ENCODE measurements around the gene NELL2. TPM values are rescaled to one million over a fixed set of nuclear protein-coding genes. Genes with fewer than 3 reads are reported as not detected.

Gene NELL2
- polyA plus RNA-seq, 2 of the 4 experiments (the other 2 are of a cell fraction), result 0.16 TPM; not detected in 1

GRCh38 chr12:44763021-44763420 is 113.1 kb downstream of the NELL2 start:
- WGBS (ENCODE audit: missing lambda C conversion rate), result 3% methylated on average over 3 of the region's 3 CpGs
- no peak overlapping the region for H3K27ac ChIP-seq
- no peak overlapping the region for H3K4me2 ChIP-seq
- no peak overlapping the region for H3K4me3 ChIP-seq
- ATAC-seq, result no peak
- no peaks in the 10 kb centered on the region for H3K9me3 ChIP-seq
- no peak for FAIRE-seq
- no peaks in the 10 kb centered on the region for H3K4me1 ChIP-seq
- DNase-seq (ENCODE audit: low read depth in 1 of 2, low spot score in 1 of 2), result no peak
- CTCF ChIA-PET, result no interaction called here
- TF ChIP-seq USF2 (IDR thresholded peaks at IDR 0.05) (no peak), TFCP2L1 (CRISPR knock-in tag; IDR thresholded peaks at IDR 0.05) (no peak), FOXS1 (CRISPR knock-in tag; IDR thresholded peaks at IDR 0.05) (no peak)
- POLR2A ChIA-PET, result no interaction called here

- H3K4me3 ChIP-seq, result no peak overlapping the region
- FAIRE-seq, result no peak
- no peak overlapping the region for H3K27ac ChIP-seq
- H3K4me1 ChIP-seq, result no peaks in the 10 kb centered on the region
- POLR2A ChIA-PET, result no interaction called here
- no peak overlapping the region for H3K4me2 ChIP-seq
- DNase-seq (ENCODE audit: low read depth in 1 of 2, low spot score in 1 of 2), result no peak
- H3K9me3 ChIP-seq, result no peaks in the 10 kb centered on the region
- CTCF ChIA-PET, result interaction anchor here (1.4 kb wide), 1 partner anchor 15 kb away, joined by 3 read pairs; no protein-coding TSS in a partner anchor
- no peak for ATAC-seq
- TF ChIP-seq USF2 (IDR thresholded peaks at IDR 0.05), result no peak
- no peak for TF ChIP-seq HOXB13 (CRISPR knock-in tag; IDR thresholded peaks at IDR 0.05; ENCODE audit: low read depth)
- no peak for TF ChIP-seq ZSCAN20 (CRISPR knock-in tag; IDR thresholded peaks at IDR 0.05)
- TF ChIP-seq HMGXB4 (CRISPR knock-in tag; IDR thresholded peaks at IDR 0.05; ENCODE audit: borderline replicate concordance), result no peak
- TF ChIP-seq SMC3 (IDR thresholded peaks at IDR 0.05), result no peak
- 0% methylated on average over 1 of the region's 1 CpG for WGBS (ENCODE audit: missing lambda C conversion rate)
Measured at GRCh38 chr12:44759289-44759688, 116.8 kb downstream of the NELL2 start.

GRCh38 chr12:44750468-44750867 is 125.6 kb downstream of the NELL2 start:
- H3K4me2 ChIP-seq, result no peak overlapping the region
- H3K4me1 ChIP-seq, result no peaks in the 10 kb centered on the region
- DNase-seq (ENCODE audit: low read depth in 1 of 2, low spot score in 1 of 2), result no peak
- TF ChIP-seq NPAS2 (CRISPR knock-in tag; IDR thresholded peaks at IDR 0.05; ENCODE audit: borderline replicate concordance) (no peak), EHMT2 (IDR thresholded peaks at IDR 0.05; ENCODE audit: low read depth) (no peak), JUN (IDR thresholded peaks at IDR 0.05) (no peak), SREBF2 (IDR thresholded peaks at IDR 0.05) (no peak), RNF2 (IDR thresholded peaks at IDR 0.05; ENCODE audit: borderline replicate concordance, low read depth) (no peak), ELK1 (IDR thresholded peaks at IDR 0.05; ENCODE audit: low read depth, low read length) (no peak)
- TF ChIP-seq, protein P1, sequence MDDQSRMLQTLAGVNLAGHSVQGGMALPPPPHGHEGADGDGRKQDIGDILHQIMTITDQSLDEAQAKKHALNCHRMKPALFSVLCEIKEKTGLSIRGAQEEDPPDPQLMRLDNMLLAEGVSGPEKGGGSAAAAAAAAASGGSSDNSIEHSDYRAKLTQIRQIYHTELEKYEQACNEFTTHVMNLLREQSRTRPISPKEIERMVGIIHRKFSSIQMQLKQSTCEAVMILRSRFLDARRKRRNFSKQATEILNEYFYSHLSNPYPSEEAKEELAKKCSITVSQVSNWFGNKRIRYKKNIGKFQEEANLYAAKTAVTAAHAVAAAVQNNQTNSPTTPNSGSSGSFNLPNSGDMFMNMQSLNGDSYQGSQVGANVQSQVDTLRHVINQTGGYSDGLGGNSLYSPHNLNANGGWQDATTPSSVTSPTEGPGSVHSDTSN (IDR thresholded peaks at IDR 0.05), result no peak
- no peak for FAIRE-seq
- WGBS (ENCODE audit: missing lambda C conversion rate), result 35% methylated on average over 3 of the region's 3 CpGs
- no peaks in the 10 kb centered on the region for H3K9me3 ChIP-seq
- no peak for ATAC-seq
- POLR2A ChIA-PET, result no interaction called here
- H3K4me3 ChIP-seq, result no peak overlapping the region
- CTCF ChIA-PET, result no interaction called here
- no peak overlapping the region for H3K27ac ChIP-seq

Measured in A549 (cell line).